K562 (cell line): ENCODE data around the gene DYNC1I1. TPM values are rescaled to one million over a fixed set of nuclear protein-coding genes. Genes with fewer than 3 reads are reported as not detected.

Experiments
- ATAC-seq: fragments of 200-7000 bp; cut with Tn5 transposase; 3 replicates; pipeline ENCODE4 v1.9.1; 2020; ENCODE audit warnings: moderate library complexity
- BruUV-seq: library from RNA; stranded (reverse); fragments of 400-500 nt; replicated peaks from 2 replicates; lab custom pipeline; 2021; lab: Mats Ljungman, UMichigan
- CTCF ChIA-PET: fragments of 300-600 bp; formaldehyde crosslinking; extraction: SDS; loops from one replicate; lab custom pipeline; 2021; ENCODE audit warnings: low intra/inter-chr PET ratio; lab: Yijun Ruan, JAX
- POLR2A ChIA-PET: fragments of 300-600, 350-650 bp; sonication (Branson Sonifier 250); formaldehyde crosslinking; extraction: SDS; loops from one replicate; lab custom pipeline; 2021; ENCODE audit warnings: antibody characterized with exemption, inconsistent platforms; lab: Yijun Ruan, JAX
- DNase-seq, 4 experiments: peaks; one replicate each; pipeline versions ENCODE4 v3.0.0 to v3.0.0-alpha.2; 2011 to 2018; ENCODE audit warnings: low spot score in 3 of 4, mixed read lengths in 3 of 4; ENCODE audit errors: extremely low read depth in 1 of 4
- FAIRE-seq: peaks from 2 replicates; lab custom pipeline; 2011; peaks lifted over from hg19 to GRCh38; lab: Jason Lieb, UNC
- H2AFZ ChIP-seq: 2 replicates; pipeline ENCODE4 v1.6.0; 2011; ENCODE audit warnings: low read depth, low read length, control low read depth, inconsistent platforms
- H3K27ac ChIP-seq: fragments of 200-600 bp; 3 replicates; pipeline ENCODE4 v1.8.0; 2011; ENCODE audit warnings: low read depth, mild to moderate bottlenecking, control low read depth, inconsistent platforms, low read length, moderate library complexity, mixed read lengths; ENCODE audit errors: extremely low read depth
- H3K27me3 ChIP-seq, 2 experiments: fragments of 300-600 bp in 1 of 2; 2 replicates in 1 of 2; 3 replicates in 1 of 2; pipeline versions ENCODE4 v1.6.0 to v1.8.0; 2011; ENCODE audit warnings: inconsistent platforms in 2 of 2, low read length in 2 of 2, mild to moderate bottlenecking in 1 of 2, mixed read lengths in 1 of 2, moderate library complexity in 1 of 2; ENCODE audit not compliant: control insufficient read depth in 2 of 2, insufficient read depth in 2 of 2
- H3K36me3 ChIP-seq: fragments of 300-600 bp; 3 replicates; pipeline ENCODE4 v1.8.0; 2011; ENCODE audit warnings: mild to moderate bottlenecking, low read length, inconsistent platforms; ENCODE audit not compliant: control insufficient read depth, insufficient read depth
- H3K4me1 ChIP-seq, 2 experiments: fragments of 200-600 bp in 1 of 2; replicated peaks in 1 of 2; 2 replicates in 1 of 2; 3 replicates in 1 of 2; pipeline versions ENCODE4 v1.5.1 to v1.8.0; 2011; ENCODE audit warnings: inconsistent platforms in 2 of 2, low read length in 2 of 2, mild to moderate bottlenecking in 1 of 2, mixed read lengths in 1 of 2, moderate library complexity in 1 of 2; ENCODE audit not compliant: control insufficient read depth in 2 of 2, insufficient read depth in 2 of 2
- H3K4me2 ChIP-seq: 2 replicates; pipeline ENCODE4 v1.6.1; 2011; ENCODE audit warnings: low read length, control low read depth, inconsistent platforms, mixed read lengths; ENCODE audit not compliant: insufficient read depth
- H3K4me3 ChIP-seq: fragments of 200-600 bp; sonication (generic), shearing (Covaris generic); 2 replicates; pipeline ENCODE4 v1.5.1; 2016; ENCODE audit warnings: control low read depth, inconsistent platforms
- H3K79me2 ChIP-seq: fragments of 200-600 bp; 3 replicates; pipeline ENCODE4 v1.8.0; 2011; ENCODE audit warnings: low read length, inconsistent platforms; ENCODE audit not compliant: control insufficient read depth, insufficient read depth
- H3K9ac ChIP-seq, 2 experiments: 2 replicates each; pipeline versions ENCODE4 v1.6.0 to v1.6.1; 2011; ENCODE audit warnings: low read depth in 2 of 2, low read length in 2 of 2, control low read depth in 1 of 2, inconsistent platforms in 1 of 2, mild to moderate bottlenecking in 1 of 2, mixed read lengths in 1 of 2; ENCODE audit not compliant: insufficient read depth in 1 of 2
- H3K9me1 ChIP-seq: one replicate; pipeline ENCODE4 v1.6.0; 2011; ENCODE audit warnings: inconsistent platforms, mild to moderate bottlenecking, low read length, moderate library complexity; ENCODE audit not compliant: control insufficient read depth, insufficient read depth
- H3K9me3 ChIP-seq: replicated peaks from 2 replicates; pipeline ENCODE4 v1.5.1; 2011; ENCODE audit warnings: low read depth, low read length, inconsistent platforms; ENCODE audit not compliant: control insufficient read depth, insufficient read depth
- H4K20me1 ChIP-seq: replicated peaks from 2 replicates; pipeline ENCODE4 v1.6.1; 2011; ENCODE audit warnings: low read length, inconsistent platforms, mixed read lengths; ENCODE audit not compliant: control insufficient read depth, insufficient read depth
- NFE2 ChIP-seq: IDR thresholded peaks from 2 replicates; pipeline ENCODE4 v1.6.1; 2014; ENCODE audit warnings: antibody characterized with exemption, low read depth
- ZBTB17 ChIP-seq: fragments of 450-650 bp; formaldehyde crosslinking; IDR thresholded peaks from 2 replicates; pipeline ENCODE4 v1.4.0; 2020; ENCODE audit warnings: mild to moderate bottlenecking
- WGBS: fragments of 100-300 bp; shearing (Covaris generic); methylation state at CpG from one replicate; pipeline ENCODE4 v1.1.6; 2016; ENCODE audit warnings: low coverage, mixed read lengths; ENCODE audit not compliant: insufficient coverage; ENCODE audit errors: missing lambda C conversion rate; 5-methylcytosine and 5-hydroxymethylcytosine counted together
- in situ Hi-C: fragments of 300-500 bp; cut with MboI; formaldehyde crosslinking; loops from 4 replicates; pipeline ENCODE4 v1.15.0; 2018; ENCODE audit warnings: inconsistent platforms, mixed read lengths
- intact Hi-C: fragments of 100-400 bp; cut with micrococcal nuclease; formaldehyde crosslinking; loops from 2 replicates; pipeline ENCODE4 v1.14.2; 2022
- polyA plus RNA-seq, 8 experiments: library from polyadenylated mRNA; depleted of rRNA in 4 of 8; stranded (reverse) in 5 of 8; unstranded in 3 of 8; fragments of >200 nt; fragmentation: Nextera tagmentation in 2 of 8; fragmentation: Illumina TruSeq in 1 of 8; extraction: Ambion mirVana in 2 of 8; extraction: Trizol in 1 of 8; gene quantifications; 2 replicates each; pipeline versions ENCODE4 v1.2.1 to v1.2.3, GENCODE V29; 2011 to 2014; ENCODE audit warnings: inconsistent platforms in 1 of 8, missing spikeins in 1 of 8
- total RNA-seq, 7 experiments: library from RNA; depleted of rRNA in 6 of 7; stranded (reverse); fragments of >200 nt in 6 of 7; fragmentation: Illumina TruSeq in 2 of 7; extraction: Trizol in 2 of 7; gene quantifications; 2 replicates each; pipeline versions ENCODE4 v1.2.1 to v1.2.3, GENCODE V29; 2011 to 2021; ENCODE audit warnings: low replicate concordance in 1 of 7
- TF ChIP-seq, protein P1 (sequence below): fragments of 450-650 bp; IDR thresholded peaks from 2 replicates; pipeline ENCODE4 v1.6.1; 2018; ENCODE audit warnings: mild to moderate bottlenecking, low read depth; ENCODE audit not compliant: partially characterized antibody
- TF ChIP-seq, protein P2 (sequence below): fragments of 200-800 bp; sonication (Bioruptor generic); IDR thresholded peaks from 2 replicates; pipeline ENCODE4 v1.6.1; 2016; ENCODE audit warnings: missing genetic modification characterization, missing compliant biosample characterization

DYNC1I1 gene
- total and polyA plus RNA-seq, 9 of the 15 experiments (the other 6 are each of a cell fraction or from before 2014, with no cell fraction given) = 0.22 to 1.5 (median 0.44) TPM

DNA sequence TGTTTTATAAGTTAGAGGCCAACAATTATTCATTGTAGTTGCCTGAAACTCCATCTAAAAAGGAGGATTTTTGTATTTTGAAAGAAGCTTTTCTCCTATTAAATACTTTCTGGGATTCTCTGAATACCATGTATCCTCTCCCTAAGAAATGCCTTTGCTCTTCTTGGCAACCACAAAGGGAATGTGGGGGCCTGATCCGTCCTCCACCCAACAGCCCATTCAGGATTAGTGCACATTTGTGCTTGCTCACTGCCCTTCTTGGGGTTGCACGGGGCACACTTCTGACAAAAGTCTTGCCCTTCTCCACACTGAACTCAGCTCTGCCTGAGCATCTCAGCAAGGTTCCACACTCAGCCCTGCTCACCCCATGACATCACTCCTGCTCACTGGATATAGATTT, 355.4 kb downstream of the DYNC1I1 start:
- H3K4me1 ChIP-seq = no peaks in the 10 kb centered on the region
- H3K27ac ChIP-seq = no peak overlapping the region
- no peaks in the 10 kb centered on the region for H4K20me1 ChIP-seq
- H3K79me2 ChIP-seq = no peaks in the 10 kb centered on the region
- POLR2A ChIA-PET = no interaction called here
- no peak for TF ChIP-seq NFE2
- no peak for TF ChIP-seq ZBTB17 (CRISPR knock-in tag)
- TF ChIP-seq, protein P1, sequence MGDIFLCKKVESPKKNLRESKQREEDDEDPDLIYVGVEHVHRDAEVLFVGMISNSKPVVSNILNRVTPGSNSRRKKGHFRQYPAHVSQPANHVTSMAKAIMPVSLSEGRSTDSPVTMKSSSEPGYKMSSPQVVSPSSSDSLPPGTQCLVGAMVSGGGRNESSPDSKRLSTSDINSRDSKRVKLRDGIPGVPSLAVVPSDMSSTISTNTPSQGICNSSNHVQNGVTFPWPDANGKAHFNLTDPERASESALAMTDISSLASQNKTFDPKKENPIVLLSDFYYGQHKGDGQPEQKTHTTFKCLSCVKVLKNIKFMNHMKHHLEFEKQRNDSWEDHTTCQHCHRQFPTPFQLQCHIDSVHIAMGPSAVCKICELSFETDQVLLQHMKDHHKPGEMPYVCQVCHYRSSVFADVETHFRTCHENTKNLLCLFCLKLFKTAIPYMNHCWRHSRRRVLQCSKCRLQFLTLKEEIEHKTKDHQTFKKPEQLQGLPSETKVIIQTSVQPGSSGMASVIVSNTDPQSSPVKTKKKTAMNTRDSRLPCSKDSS = no peak
- TF ChIP-seq, protein P2, sequence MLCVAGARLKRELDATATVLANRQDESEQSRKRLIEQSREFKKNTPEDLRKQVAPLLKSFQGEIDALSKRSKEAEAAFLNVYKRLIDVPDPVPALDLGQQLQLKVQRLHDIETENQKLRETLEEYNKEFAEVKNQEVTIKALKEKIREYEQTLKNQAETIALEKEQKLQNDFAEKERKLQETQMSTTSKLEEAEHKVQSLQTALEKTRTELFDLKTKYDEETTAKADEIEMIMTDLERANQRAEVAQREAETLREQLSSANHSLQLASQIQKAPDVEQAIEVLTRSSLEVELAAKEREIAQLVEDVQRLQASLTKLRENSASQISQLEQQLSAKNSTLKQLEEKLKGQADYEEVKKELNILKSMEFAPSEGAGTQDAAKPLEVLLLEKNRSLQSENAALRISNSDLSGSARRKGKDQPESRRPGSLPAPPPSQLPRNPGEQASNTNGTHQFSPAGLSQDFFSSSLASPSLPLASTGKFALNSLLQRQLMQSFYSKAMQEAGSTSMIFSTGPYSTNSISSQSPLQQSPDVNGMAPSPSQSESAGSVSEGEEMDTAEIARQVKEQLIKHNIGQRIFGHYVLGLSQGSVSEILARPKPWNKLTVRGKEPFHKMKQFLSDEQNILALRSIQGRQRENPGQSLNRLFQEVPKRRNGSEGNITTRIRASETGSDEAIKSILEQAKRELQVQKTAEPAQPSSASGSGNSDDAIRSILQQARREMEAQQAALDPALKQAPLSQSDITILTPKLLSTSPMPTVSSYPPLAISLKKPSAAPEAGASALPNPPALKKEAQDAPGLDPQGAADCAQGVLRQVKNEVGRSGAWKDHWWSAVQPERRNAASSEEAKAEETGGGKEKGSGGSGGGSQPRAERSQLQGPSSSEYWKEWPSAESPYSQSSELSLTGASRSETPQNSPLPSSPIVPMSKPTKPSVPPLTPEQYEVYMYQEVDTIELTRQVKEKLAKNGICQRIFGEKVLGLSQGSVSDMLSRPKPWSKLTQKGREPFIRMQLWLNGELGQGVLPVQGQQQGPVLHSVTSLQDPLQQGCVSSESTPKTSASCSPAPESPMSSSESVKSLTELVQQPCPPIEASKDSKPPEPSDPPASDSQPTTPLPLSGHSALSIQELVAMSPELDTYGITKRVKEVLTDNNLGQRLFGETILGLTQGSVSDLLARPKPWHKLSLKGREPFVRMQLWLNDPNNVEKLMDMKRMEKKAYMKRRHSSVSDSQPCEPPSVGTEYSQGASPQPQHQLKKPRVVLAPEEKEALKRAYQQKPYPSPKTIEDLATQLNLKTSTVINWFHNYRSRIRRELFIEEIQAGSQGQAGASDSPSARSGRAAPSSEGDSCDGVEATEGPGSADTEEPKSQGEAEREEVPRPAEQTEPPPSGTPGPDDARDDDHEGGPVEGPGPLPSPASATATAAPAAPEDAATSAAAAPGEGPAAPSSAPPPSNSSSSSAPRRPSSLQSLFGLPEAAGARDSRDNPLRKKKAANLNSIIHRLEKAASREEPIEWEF (CRISPR knock-in tag) = no peak
- intact Hi-C loops = no loop called here
- in situ Hi-C loops = no loop called here
- H3K4me3 ChIP-seq = no peak overlapping the region
- BruUV-seq = no TSS peak
- no peak overlapping the region for H3K4me2 ChIP-seq
- WGBS = 92% methylated on average over 2 of the region's 2 CpGs
- no peaks in the 10 kb centered on the region for H3K27me3 ChIP-seq
- CTCF ChIA-PET = no interaction called here
- no peak for DNase-seq
- H3K9me1 ChIP-seq = no peaks in the 10 kb centered on the region
- H3K9me3 ChIP-seq = no peaks in the 10 kb centered on the region
- H2AFZ ChIP-seq = no peak overlapping the region
- H3K36me3 ChIP-seq = peaks cover 26% of the 10 kb centered on the region; the same call in 1 of the 3 replicates
- no peak for FAIRE-seq
- H3K9ac ChIP-seq = no peak overlapping the region; a peak in 1 of 4 replicates
- ATAC-seq = no peak
